ENCODE data around the gene DHDH. TPM values are rescaled to one million over a fixed set of nuclear protein-coding genes. Genes with fewer than 3 reads are reported as not detected.

The DHDH gene
- total and polyA plus RNA-seq, 2 of the 13 experiments (the other 11 are each of a cell fraction or from before 2014, with no cell fraction given) = 0.13 to 0.91 TPM

DNA sequence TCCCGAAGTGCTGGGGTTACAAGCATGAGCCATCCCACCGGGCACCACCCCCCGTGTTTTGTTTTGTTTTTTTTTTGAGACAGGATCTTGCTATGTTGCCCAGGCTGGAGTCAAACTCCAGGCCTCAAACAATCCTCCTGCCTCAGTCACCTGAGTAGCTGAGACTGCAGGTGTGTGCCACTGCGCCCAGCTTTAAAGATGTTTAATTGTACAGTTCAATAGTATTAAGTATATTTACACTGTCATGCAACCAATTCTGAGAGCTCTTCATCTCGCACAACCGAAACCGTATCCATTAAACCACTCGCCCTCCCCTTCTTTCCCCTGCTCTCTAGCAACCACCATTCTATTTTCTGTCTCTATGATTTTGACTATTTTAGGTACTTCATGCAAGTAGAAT is 17.7 kb upstream of the DHDH start (continued):
- TF ChIP-seq, protein P1, sequence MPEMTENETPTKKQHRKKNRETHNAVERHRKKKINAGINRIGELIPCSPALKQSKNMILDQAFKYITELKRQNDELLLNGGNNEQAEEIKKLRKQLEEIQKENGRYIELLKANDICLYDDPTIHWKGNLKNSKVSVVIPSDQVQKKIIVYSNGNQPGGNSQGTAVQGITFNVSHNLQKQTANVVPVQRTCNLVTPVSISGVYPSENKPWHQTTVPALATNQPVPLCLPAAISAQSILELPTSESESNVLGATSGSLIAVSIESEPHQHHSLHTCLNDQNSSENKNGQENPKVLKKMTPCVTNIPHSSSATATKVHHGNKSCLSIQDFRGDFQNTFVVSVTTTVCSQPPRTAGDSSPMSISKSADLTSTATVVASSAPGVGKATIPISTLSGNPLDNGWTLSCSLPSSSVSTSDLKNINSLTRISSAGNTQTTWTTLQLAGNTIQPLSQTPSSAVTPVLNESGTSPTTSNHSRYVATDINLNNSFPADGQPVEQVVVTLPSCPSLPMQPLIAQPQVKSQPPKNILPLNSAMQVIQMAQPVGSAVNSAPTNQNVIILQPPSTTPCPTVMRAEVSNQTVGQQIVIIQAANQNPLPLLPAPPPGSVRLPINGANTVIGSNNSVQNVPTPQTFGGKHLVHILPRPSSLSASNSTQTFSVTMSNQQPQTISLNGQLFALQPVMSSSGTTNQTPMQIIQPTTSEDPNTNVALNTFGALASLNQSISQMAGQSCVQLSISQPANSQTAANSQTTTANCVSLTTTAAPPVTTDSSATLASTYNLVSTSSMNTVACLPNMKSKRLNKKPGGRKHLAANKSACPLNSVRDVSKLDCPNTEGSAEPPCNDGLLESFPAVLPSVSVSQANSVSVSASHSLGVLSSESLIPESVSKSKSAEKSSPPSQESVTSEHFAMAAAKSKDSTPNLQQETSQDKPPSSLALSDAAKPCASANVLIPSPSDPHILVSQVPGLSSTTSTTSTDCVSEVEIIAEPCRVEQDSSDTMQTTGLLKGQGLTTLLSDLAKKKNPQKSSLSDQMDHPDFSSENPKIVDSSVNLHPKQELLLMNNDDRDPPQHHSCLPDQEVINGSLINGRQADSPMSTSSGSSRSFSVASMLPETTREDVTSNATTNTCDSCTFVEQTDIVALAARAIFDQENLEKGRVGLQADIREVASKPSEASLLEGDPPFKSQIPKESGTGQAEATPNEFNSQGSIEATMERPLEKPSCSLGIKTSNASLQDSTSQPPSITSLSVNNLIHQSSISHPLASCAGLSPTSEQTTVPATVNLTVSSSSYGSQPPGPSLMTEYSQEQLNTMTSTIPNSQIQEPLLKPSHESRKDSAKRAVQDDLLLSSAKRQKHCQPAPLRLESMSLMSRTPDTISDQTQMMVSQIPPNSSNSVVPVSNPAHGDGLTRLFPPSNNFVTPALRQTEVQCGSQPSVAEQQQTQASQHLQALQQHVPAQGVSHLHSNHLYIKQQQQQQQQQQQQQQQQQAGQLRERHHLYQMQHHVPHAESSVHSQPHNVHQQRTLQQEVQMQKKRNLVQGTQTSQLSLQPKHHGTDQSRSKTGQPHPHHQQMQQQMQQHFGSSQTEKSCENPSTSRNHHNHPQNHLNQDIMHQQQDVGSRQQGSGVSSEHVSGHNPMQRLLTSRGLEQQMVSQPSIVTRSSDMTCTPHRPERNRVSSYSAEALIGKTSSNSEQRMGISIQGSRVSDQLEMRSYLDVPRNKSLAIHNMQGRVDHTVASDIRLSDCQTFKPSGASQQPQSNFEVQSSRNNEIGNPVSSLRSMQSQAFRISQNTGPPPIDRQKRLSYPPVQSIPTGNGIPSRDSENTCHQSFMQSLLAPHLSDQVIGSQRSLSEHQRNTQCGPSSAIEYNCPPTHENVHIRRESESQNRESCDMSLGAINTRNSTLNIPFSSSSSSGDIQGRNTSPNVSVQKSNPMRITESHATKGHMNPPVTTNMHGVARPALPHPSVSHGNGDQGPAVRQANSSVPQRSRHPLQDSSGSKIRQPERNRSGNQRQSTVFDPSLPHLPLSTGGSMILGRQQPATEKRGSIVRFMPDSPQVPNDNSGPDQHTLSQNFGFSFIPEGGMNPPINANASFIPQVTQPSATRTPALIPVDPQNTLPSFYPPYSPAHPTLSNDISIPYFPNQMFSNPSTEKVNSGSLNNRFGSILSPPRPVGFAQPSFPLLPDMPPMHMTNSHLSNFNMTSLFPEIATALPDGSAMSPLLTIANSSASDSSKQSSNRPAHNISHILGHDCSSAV (CRISPR knock-in tag; IDR thresholded peaks at IDR 0.05; ENCODE audit: borderline replicate concordance) = no peak
- TF ChIP-seq, protein P2, sequence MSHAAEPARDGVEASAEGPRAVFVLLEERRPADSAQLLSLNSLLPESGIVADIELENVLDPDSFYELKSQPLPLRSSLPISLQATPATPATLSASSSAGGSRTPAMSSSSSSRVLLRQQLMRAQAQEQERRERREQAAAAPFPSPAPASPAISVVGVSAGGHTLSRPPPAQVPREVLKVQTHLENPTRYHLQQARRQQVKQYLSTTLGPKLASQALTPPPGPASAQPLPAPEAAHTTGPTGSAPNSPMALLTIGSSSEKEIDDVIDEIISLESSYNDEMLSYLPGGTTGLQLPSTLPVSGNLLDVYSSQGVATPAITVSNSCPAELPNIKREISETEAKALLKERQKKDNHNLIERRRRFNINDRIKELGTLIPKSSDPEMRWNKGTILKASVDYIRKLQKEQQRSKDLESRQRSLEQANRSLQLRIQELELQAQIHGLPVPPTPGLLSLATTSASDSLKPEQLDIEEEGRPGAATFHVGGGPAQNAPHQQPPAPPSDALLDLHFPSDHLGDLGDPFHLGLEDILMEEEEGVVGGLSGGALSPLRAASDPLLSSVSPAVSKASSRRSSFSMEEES (CRISPR knock-in tag; IDR thresholded peaks at IDR 0.05) = no peak
- TF ChIP-seq ZNF674 (CRISPR knock-in tag; IDR thresholded peaks at IDR 0.05; ENCODE audit: low read depth) (no peak), JUN (CRISPR knock-in tag; IDR thresholded peaks at IDR 0.05) (no peak), ZNF256 (CRISPR knock-in tag; conservative IDR thresholded peaks at IDR 0.05) (no peak), TBX2 (CRISPR knock-in tag; IDR thresholded peaks at IDR 0.05; ENCODE audit: borderline replicate concordance) (no peak), GTF2F1 (IDR thresholded peaks at IDR 0.05; ENCODE audit: low read length) (no peak), MAZ (IDR thresholded peaks at IDR 0.05; ENCODE audit: borderline replicate concordance, low read depth, low read length) (no peak), MAZ (CRISPR knock-in tag; IDR thresholded peaks at IDR 0.05; ENCODE audit: low read depth) (no peak), MTF1 (CRISPR knock-in tag; IDR thresholded peaks at IDR 0.05) (no peak)
- TF ChIP-seq, protein P3, sequence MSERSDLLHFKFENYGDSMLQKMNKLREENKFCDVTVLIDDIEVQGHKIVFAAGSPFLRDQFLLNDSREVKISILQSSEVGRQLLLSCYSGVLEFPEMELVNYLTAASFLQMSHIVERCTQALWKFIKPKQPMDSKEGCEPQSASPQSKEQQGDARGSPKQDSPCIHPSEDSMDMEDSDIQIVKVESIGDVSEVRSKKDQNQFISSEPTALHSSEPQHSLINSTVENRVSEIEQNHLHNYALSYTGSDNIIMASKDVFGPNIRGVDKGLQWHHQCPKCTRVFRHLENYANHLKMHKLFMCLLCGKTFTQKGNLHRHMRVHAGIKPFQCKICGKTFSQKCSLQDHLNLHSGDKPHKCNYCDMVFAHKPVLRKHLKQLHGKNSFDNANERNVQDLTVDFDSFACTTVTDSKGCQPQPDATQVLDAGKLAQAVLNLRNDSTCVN (CRISPR knock-in tag; IDR thresholded peaks at IDR 0.05; ENCODE audit: borderline replicate concordance) = no peak
- TF ChIP-seq, protein P4, sequence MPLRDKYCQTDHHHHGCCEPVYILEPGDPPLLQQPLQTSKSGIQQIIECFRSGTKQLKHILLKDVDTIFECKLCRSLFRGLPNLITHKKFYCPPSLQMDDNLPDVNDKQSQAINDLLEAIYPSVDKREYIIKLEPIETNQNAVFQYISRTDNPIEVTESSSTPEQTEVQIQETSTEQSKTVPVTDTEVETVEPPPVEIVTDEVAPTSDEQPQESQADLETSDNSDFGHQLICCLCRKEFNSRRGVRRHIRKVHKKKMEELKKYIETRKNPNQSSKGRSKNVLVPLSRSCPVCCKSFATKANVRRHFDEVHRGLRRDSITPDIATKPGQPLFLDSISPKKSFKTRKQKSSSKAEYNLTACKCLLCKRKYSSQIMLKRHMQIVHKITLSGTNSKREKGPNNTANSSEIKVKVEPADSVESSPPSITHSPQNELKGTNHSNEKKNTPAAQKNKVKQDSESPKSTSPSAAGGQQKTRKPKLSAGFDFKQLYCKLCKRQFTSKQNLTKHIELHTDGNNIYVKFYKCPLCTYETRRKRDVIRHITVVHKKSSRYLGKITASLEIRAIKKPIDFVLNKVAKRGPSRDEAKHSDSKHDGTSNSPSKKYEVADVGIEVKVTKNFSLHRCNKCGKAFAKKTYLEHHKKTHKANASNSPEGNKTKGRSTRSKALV (CRISPR knock-in tag; IDR thresholded peaks at IDR 0.05) = no peak
